GM21381 (cell line): ENCODE data around the gene RPGRIP1L.

ENCODE experiments used
- ATAC-seq: cut with Tn5 transposase; IDR thresholded peaks from one replicate; pipeline ENCODE4 v1.9.1; 2021; ENCODE audit warnings: mild to moderate bottlenecking, moderate library complexity; ENCODE audit not compliant: unreplicated experiment

The RPGRIP1L gene

DNA sequence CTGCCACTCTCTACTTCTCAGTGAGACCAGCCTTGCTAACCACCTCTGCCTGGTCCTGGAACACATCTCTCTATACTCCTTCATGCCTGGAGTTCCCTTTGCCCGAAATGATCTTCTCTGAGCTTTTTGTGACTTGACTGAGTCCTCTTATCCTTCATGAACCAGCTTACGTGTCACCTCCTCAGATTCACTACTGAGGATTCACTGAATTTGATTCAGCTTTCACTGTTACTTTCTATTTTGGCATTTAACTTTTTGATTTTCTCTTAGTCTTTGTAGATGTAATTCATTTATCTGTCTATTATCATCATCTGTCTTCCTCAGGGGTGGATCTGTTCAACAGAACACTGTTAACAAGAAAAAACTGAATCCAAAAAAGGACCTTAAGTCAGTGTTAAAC, 95.6 kb downstream of the RPGRIP1L start:
- ATAC-seq, result no peak

GRCh38 chr16:53605831-53606400, 97.7 kb downstream of the RPGRIP1L start:
- ATAC-seq, result no peak

DNA sequence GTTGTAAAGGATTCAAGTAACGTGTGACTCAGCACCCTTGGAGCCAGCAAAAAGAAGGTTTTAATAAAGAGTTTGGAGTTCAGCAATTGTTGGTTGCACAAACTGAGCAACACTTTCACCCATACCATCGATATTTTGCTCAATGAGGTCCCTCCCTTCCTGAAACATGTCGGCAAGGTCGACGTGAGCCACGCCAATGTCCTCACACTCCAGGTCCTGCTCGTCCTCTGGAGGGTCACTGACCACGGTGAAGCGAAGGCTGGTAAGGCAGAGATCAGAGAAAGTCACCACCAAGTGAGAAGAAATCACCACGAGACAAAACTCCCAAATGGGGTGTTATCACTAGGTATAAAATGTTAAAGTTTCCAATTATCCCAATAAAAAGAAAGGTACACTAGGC, 98.3 kb downstream of the RPGRIP1L start:
- ATAC-seq, result no peak

DNA sequence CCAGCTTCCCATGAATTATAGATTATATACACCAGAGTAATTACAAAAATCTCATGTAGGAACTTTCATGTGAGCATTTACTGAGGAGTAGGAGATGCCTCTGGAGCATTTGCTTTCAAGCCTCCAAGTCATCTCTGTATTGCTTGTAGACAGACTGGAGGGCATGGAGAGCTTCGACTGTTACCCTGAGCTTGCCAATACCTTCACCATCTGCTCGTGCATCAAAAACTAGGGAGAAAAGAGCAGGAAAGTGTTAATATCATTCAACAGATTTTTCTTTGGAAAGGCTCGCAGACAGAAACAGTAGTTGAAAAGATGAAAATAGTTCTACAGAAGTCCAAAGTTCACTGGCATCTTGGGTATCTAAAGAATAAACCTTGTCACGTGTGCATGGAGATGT, 101.7 kb downstream of the RPGRIP1L start:
- no peak for ATAC-seq

DNA sequence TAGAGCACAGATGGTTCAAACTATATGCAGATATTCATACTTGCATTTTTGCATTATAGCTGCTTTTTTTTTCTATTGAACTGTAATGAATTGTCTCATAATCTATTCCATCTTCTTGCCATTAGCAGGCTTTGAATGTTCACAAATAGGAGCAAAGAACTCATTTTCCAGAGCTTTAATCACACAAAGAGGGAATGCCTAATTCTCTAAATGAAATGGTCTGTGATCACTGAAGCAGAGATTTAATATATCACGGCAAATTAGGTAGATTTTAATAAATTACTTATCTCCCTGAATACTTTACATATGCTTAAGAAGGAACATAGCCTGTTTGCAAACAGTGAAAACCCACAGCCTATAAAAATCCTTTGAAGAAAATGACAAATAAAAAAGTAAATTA, 103.0 kb downstream of the RPGRIP1L start:
- no peak for ATAC-seq

DNA sequence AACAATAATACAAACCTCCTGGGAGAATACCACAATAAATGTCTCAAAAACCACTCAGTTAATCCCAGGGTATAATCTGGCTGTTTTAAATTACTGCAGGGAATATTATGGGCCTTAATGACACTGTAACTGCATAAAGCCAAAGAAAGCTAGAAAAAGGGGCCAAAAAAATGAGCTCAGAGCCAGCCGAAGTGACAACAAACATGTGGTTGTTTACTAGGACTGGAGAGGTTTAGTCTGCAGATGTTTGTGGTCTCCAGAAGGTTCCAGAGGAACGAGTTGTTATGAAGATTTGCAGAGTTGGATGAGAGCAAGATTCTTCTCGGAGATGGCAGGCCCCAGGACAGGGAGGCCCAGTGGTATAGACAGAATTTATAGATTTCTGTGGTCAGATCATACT, 103.5 kb downstream of the RPGRIP1L start:
- ATAC-seq, result no peak

- ATAC-seq, result no peak
These were observed 104.1 kb downstream of the RPGRIP1L start for GRCh38 chr16:53599548-53599947.

DNA sequence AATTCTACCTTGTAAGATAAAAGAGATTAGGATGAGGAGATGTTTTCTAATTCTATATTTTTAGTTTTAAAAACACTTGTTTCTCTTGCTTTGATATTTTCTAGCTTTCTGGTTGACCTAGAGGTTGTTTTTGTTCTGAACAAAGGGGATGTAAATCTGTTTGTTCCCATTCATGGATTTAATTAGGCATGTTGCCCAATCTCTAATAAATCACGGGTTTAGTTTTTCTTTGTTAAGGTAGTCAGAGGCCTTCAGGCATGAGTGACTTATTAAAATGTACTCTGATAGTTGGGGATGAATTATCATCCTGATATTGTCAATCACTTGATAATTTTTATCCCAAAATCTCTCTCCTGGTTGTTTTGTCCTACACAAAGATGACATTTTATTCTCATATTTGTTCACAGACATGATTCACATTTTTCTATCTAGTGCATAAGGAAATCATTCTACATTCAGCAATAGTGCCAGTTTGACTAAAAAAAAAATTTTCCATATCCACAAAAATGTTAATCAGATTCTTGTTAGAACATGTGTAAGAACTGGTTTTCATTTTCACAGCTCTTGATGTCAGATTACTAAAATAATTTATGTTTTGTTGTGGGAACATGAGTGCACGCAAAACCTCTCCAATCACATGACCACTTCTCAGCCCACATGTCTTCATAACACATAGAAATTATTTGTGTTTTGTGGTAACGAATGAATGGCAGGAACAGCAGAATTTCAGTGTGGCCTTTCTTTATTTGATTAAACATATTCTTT, 105.0 kb downstream of the RPGRIP1L start:
- no peak for ATAC-seq

GRCh38 chr16:53597776-53598175, 105.9 kb downstream of the RPGRIP1L start:
- ATAC-seq, result no peak

DNA sequence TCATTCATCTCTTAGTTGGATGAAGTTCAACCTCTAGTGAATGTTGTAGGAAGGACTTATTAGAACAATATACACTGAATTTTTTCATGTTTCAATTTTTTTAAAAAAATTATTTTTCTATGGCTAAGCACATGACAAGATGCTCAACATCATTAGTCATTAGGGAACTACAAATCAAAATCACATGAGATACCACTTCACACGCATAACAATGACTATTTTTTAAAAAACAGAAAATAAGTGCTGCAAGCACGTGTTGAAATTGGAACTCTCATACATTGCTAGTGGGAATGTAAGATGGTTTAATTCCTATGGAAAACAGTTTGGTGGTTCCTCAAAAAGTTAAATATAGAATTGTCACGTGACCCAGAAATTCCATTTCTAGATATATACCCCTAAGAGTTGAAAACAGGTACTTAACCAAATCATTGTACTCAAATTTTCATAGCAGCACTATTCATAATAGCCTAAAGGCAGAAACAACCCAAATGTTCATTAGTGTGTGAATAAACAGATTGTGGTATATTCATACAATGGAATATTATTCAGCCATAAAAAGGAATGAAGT, 115.5 kb downstream of the RPGRIP1L start:
- ATAC-seq, result no peak

DNA sequence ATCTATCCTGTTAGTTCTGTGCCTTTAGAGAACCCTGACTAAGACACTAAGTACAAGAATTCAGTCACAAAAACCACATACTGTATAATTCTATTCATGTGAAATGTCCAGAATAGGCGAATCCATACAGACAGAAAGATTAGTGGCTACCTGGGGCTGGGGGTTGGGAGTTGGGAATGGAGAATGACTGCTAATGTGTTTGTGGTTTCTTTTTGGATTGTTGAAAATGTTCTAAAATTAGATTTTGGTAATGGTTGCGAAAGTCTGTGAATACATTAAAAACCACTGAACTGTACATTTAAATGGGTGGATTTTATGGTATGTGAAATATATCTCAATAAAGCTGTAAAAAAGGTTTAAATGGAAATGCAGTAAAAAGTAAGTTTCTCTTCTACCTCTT, 120.3 kb downstream of the RPGRIP1L start:
- no peak for ATAC-seq

- no peak for ATAC-seq
These were observed 121.9 kb downstream of the RPGRIP1L start for GRCh38 chr16:53581784-53582183.

GRCh38 chr16:53580038-53580802, 123.4 kb downstream of the RPGRIP1L start:
- no peak for ATAC-seq

- ATAC-seq, result no peak
These were observed 126.8 kb downstream of the RPGRIP1L start for GRCh38 chr16:53576904-53577303.

DNA sequence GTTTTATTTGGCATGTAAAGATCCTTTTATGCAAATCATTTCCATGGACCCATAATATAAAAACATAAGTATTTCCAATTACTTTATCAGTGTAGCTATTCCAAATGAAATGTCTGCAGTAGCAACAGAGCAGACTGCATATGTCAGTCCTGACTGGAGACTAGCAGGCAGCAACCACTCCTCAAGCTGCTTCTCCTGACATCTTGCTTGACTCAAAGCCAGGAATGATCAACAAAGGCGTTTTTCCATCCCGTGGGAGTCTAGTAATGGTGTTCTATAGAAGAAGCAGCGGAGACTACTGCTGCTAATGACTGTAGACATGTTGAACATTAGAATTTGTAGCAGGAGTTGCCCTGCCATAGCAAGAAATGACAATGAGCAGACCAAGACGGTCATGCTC, 127.4 kb downstream of the RPGRIP1L start:
- no peak for ATAC-seq

- no peak for ATAC-seq
These were observed 131.9 kb downstream of the RPGRIP1L start for GRCh38 chr16:53571763-53572162.

GRCh38 chr16:53566552-53567245, 137.0 kb downstream of the RPGRIP1L start:
- no peak for ATAC-seq

DNA sequence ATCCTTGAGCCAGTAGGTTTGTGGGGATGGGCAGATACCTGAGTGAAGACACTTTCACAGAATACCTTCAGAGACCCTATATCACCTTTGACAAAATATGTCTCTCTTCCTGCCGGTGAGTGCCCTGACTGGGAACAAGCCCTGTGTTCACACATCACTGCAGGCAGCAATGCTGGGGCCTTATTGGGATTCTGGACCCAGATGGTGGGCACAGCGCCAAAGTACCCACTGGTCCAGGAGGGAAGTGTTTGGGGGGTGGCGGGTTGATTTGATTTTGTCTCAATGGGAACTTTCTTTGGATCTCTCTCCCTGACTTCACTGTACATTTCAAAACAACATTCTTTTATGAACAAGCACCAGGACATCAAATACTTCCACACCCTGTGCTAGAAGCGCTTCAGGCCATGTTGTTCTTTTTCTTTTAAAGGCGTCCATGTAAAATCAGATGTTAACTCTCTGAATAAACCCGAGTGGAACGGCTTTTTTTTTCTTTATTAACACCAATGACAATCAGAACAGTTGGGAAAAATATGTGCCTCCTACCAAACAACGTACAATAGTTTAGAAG, 138.3 kb downstream of the RPGRIP1L start:
- ATAC-seq, result no peak

DNA sequence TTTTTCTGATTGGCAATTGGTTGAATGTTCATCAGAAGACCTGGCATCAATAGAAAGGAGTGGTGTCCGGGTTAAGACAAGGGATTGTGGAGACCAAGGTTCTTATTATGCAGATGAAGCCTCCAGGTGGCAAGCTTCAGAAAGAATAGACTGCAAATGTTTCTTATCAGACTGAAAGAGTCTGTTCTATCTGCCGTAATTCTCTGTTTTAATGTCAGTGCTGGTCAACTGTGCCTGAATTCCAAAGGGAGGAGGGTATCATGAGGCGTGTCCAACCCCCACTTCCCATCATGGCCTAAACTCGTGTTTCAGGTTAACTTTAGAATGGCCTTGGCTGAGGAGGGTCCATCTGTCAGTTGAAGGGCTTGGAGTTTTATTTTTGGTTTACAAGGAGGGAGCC, 140.2 kb downstream of the RPGRIP1L start:
- ATAC-seq, result no peak

- no peak for ATAC-seq
These were observed 142.4 kb downstream of the RPGRIP1L start for GRCh38 chr16:53561101-53561888.
